Hepatocyte (in vitro differentiated cells): ENCODE data around the gene HOXA6.

Experiments
- CTCF ChIP-seq: fragments of 200-600 bp; sonication (generic); IDR thresholded peaks from 2 replicates; pipeline ENCODE4 v1.5.1; 2016; ENCODE audit warnings: antibody characterized with exemption, mild to moderate bottlenecking; ENCODE audit not compliant: poor library complexity
- EZH2 ChIP-seq: fragments of 200-600 bp; sonication (generic); IDR thresholded peaks from 2 replicates; pipeline ENCODE4 v1.6.1; 2016; ENCODE audit warnings: antibody characterized with exemption, mild to moderate bottlenecking, borderline replicate concordance

- TF ChIP-seq CTCF (no peak), EZH2 (peak; percentile 76)
Observed at GRCh38 chr7:27101957-27102580, 45.5 kb downstream of the HOXA6 start.
